ENCODE results near the gene GMEB2. TPM values are rescaled to one million over a fixed set of nuclear protein-coding genes. Genes with fewer than 3 reads are reported as not detected.
"Not testable (repeated sequence)": the region's sequence is repeated elsewhere in the genome, so short reads cannot be mapped to it uniquely, and the experiment has no call there.

The GMEB2 gene
- total RNA-seq, 1 donor from 2014 or later = 16.1 TPM

GRCh38 chr20:63611646-63612045, 15.3 kb downstream of the GMEB2 start:
- no peak for DNase-seq (ENCODE audit: low spot score in 2 of 2, unreplicated experiment in 2 of 2)
- Mint-ChIP-seq H3K27me3 (ENCODE audit: low read depth) (no peaks in the 10 kb centered on the region), H3K4me1 (no peaks in the 10 kb centered on the region), H3K9me3 (no peaks in the 10 kb centered on the region), H3K27ac (no peak overlapping the region), H3K4me3 (no peak overlapping the region), H3K36me3 (peaks cover 28% of the 10 kb centered on the region)
- no peak for TF ChIP-seq CTCF (IDR thresholded peaks at IDR 0.05; ENCODE audit: unreplicated experiment)

- no peak overlapping the region for H3K4me3 Mint-ChIP-seq
- H3K27ac Mint-ChIP-seq = no peak overlapping the region
- DNase-seq (ENCODE audit: low spot score in 2 of 2, unreplicated experiment in 2 of 2) = no peak
- TF ChIP-seq CTCF (IDR thresholded peaks at IDR 0.05; ENCODE audit: unreplicated experiment) = no peak
- H3K4me1 Mint-ChIP-seq = no peaks in the 10 kb centered on the region
- no peaks in the 10 kb centered on the region for H3K27me3 Mint-ChIP-seq (ENCODE audit: low read depth)
- peaks cover 26% of the 10 kb centered on the region for H3K36me3 Mint-ChIP-seq
- no peaks in the 10 kb centered on the region for H3K9me3 Mint-ChIP-seq
Observed at GRCh38 chr20:63610581-63611435, 16.1 kb downstream of the GMEB2 start.

GRCh38 chr20:63606686-63607085, 20.2 kb downstream of the GMEB2 start:
- DNase-seq (ENCODE audit: low spot score in 2 of 2, unreplicated experiment in 2 of 2) = no peak
- Mint-ChIP-seq H3K4me3 (no peak overlapping the region), H3K4me1 (no peaks in the 10 kb centered on the region), H3K36me3 (peaks cover 12% of the 10 kb centered on the region), H3K27me3 (ENCODE audit: low read depth) (no peaks in the 10 kb centered on the region), H3K27ac (no peak overlapping the region), H3K9me3 (no peaks in the 10 kb centered on the region)
- no peak for TF ChIP-seq CTCF (IDR thresholded peaks at IDR 0.05; ENCODE audit: unreplicated experiment)

GRCh38 chr20:63602321-63602720, 24.6 kb downstream of the GMEB2 start:
- Mint-ChIP-seq H3K27ac (no peak overlapping the region), H3K36me3 (peaks cover 22% of the 10 kb centered on the region), H3K4me1 (no peaks in the 10 kb centered on the region), H3K4me3 (no peak overlapping the region), H3K27me3 (ENCODE audit: low read depth) (no peaks in the 10 kb centered on the region), H3K9me3 (no peaks in the 10 kb centered on the region)
- no peak for DNase-seq (ENCODE audit: low spot score in 2 of 2, unreplicated experiment in 2 of 2)
- TF ChIP-seq CTCF (IDR thresholded peaks at IDR 0.05; ENCODE audit: unreplicated experiment) = no peak

- H3K4me3 Mint-ChIP-seq; H3K27me3 Mint-ChIP-seq (ENCODE audit: low read depth); H3K27ac Mint-ChIP-seq; DNase-seq (ENCODE audit: low spot score in 2 of 2, unreplicated experiment in 2 of 2); H3K9me3 Mint-ChIP-seq; H3K4me1 Mint-ChIP-seq: not testable (repeated sequence)
- H3K36me3 Mint-ChIP-seq = peaks cover 22% of the 10 kb centered on the region
Observed at GRCh38 chr20:63601679-63602078, 25.2 kb downstream of the GMEB2 start.

GRCh38 chr20:63599396-63600050, 27.4 kb downstream of the GMEB2 start:
- no peaks in the 10 kb centered on the region for H3K4me1 Mint-ChIP-seq
- no peaks in the 10 kb centered on the region for H3K27me3 Mint-ChIP-seq (ENCODE audit: low read depth)
- DNase-seq (ENCODE audit: low spot score in 2 of 2, unreplicated experiment in 2 of 2) = no peak
- peaks cover 28% of the 10 kb centered on the region for H3K36me3 Mint-ChIP-seq
- H3K9me3 Mint-ChIP-seq = no peaks in the 10 kb centered on the region
- TF ChIP-seq CTCF (IDR thresholded peaks at IDR 0.05; ENCODE audit: unreplicated experiment) = no peak
- H3K27ac Mint-ChIP-seq = no peak overlapping the region
- H3K4me3 Mint-ChIP-seq = no peak overlapping the region
